Parathyroid adenoma (tissue), 2 donors: ENCODE measurements around the gene MAZ.

Experiments
- H2AFZ ChIP-seq: fragments of 300-600 bp; sonication (generic); one replicate; pipeline ENCODE4 v1.7.0; 2017; ENCODE audit warnings: antibody characterized with exemption, mild to moderate bottlenecking
- H3K27ac ChIP-seq: fragments of 300-600 bp; sonication (generic); one replicate; pipeline ENCODE4 v1.7.0; 2017
- H3K27me3 ChIP-seq: fragments of 300-600 bp; sonication (generic); one replicate; pipeline ENCODE4 v1.7.0; 2017; ENCODE audit warnings: low read length; ENCODE audit not compliant: control insufficient read depth, insufficient read depth
- H3K36me3 ChIP-seq: fragments of 300-600 bp; sonication (generic); one replicate; pipeline ENCODE4 v1.7.0; 2017; ENCODE audit warnings: low read length; ENCODE audit not compliant: control insufficient read depth, insufficient read depth
- H3K4me1 ChIP-seq: fragments of 300-600 bp; sonication (generic); one replicate; pipeline ENCODE4 v1.7.0; 2017; ENCODE audit warnings: control low read depth
- H3K4me2 ChIP-seq: fragments of 300-600 bp; sonication (generic); one replicate; pipeline ENCODE4 v1.7.0; 2017; ENCODE audit warnings: low read length
- H3K4me3 ChIP-seq: fragments of 300-600 bp; sonication (generic); one replicate; pipeline ENCODE4 v1.7.0; 2017; ENCODE audit warnings: low read depth, low read length
- H3K79me2 ChIP-seq: fragments of 300-600 bp; sonication (generic); one replicate; pipeline ENCODE4 v1.7.0; 2017; ENCODE audit warnings: control low read depth
- H3K9ac ChIP-seq: fragments of 300-600 bp; sonication (generic); one replicate; pipeline ENCODE4 v1.7.0; 2017; ENCODE audit warnings: mild to moderate bottlenecking
- H3K9me3 ChIP-seq: fragments of 300-600 bp; sonication (generic); one replicate; pipeline ENCODE4 v1.7.0; 2017; ENCODE audit warnings: low read length; ENCODE audit not compliant: control insufficient read depth
- TF ChIP-seq, protein P1 (sequence below): fragments of 300-600 bp; sonication (generic); IDR thresholded peaks from one replicate; pipeline ENCODE4 v1.7.0; 2017; ENCODE audit warnings: antibody characterized with exemption, mild to moderate bottlenecking
- donor health status: primary hyperparathyroidism.

Gene MAZ

DNA sequence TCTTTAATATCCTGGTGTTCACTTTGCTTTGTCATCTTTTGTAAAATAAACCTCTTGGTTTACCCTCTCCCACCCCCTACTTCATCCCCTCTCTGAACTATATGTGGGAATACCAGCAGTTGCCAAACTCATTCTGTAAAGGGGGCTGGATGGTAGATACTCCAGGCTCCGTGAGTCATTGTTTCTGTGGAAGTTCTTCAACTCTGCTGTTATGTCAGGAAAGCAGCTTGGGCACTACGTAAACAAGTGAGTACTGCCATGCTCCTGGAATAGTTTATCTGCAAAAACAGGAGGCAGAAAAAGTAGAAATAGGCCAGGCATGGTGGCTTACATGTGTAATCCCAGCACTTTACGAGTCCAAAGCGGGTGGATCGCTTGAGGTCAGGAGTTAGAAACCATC is 31.5 kb downstream of the MAZ start:
- Histone ChIP-seq H3K79me2 (no peaks in the 10 kb centered on the region), H3K9me3 (no peaks in the 10 kb centered on the region), H3K27me3 (no peaks in the 10 kb centered on the region), H3K36me3 (no peaks in the 10 kb centered on the region), H3K4me3 (no peak overlapping the region), H3K4me1 (peaks cover 7% of the 10 kb centered on the region), H2AFZ (no peak overlapping the region), H3K9ac (no peak overlapping the region), H3K4me2 (no peak overlapping the region), H3K27ac (no peak overlapping the region)
- TF ChIP-seq, protein P1, sequence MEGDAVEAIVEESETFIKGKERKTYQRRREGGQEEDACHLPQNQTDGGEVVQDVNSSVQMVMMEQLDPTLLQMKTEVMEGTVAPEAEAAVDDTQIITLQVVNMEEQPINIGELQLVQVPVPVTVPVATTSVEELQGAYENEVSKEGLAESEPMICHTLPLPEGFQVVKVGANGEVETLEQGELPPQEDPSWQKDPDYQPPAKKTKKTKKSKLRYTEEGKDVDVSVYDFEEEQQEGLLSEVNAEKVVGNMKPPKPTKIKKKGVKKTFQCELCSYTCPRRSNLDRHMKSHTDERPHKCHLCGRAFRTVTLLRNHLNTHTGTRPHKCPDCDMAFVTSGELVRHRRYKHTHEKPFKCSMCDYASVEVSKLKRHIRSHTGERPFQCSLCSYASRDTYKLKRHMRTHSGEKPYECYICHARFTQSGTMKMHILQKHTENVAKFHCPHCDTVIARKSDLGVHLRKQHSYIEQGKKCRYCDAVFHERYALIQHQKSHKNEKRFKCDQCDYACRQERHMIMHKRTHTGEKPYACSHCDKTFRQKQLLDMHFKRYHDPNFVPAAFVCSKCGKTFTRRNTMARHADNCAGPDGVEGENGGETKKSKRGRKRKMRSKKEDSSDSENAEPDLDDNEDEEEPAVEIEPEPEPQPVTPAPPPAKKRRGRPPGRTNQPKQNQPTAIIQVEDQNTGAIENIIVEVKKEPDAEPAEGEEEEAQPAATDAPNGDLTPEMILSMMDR, result no peak

DNA sequence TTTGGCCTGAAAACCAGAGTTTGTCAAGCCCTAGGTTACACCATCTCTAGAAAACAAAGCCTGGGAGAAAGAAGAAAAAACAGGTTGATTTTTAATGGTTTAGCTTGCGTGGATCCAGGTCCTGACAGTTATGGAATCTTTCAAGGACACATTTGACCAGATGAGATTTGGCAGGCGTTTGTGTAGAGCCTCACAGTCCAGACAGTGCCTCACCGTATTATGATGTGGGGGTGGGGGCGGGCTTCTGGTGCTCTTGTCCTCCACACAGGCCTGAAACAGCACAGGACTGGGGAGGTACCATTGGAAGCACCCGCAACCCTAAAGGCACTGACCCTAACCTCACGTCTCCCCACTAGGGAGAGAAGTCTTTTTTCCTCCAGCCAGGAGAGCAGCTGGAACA is 33.5 kb downstream of the MAZ start:
- TF ChIP-seq, protein P1, result no peak
- Histone ChIP-seq H3K27ac (no peak overlapping the region), H2AFZ (no peak overlapping the region), H3K27me3 (no peaks in the 10 kb centered on the region), H3K4me1 (peaks cover 7% of the 10 kb centered on the region), H3K36me3 (no peaks in the 10 kb centered on the region), H3K79me2 (no peaks in the 10 kb centered on the region), H3K9ac (no peak overlapping the region), H3K9me3 (no peaks in the 10 kb centered on the region), H3K4me3 (no peak overlapping the region), H3K4me2 (no peak overlapping the region)

DNA sequence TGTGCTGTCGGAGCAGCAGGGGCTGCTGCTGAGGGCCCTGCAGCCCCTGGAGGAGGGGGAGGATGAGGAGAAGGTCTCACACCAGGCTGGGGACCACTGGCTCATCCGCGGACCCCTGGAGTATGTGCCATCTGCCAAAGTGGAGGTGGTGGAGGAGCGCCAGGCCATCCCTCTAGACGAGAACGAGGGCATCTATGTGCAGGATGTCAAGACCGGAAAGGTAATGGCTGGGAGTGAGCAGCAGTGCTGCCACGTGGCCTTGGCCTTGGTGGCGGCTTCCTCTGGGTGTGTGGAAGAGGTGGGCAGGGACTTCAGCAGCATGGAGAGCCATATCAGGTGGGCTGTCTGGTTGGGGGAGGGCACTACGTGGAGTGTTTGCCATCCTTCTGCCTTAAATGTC is 33.9 kb downstream of the MAZ start:
- Histone ChIP-seq H2AFZ (no peak overlapping the region), H3K36me3 (no peaks in the 10 kb centered on the region), H3K79me2 (no peaks in the 10 kb centered on the region), H3K4me3 (no peak overlapping the region), H3K27ac (no peak overlapping the region), H3K9ac (no peak overlapping the region), H3K9me3 (no peaks in the 10 kb centered on the region), H3K27me3 (no peaks in the 10 kb centered on the region), H3K4me1 (peaks cover 7% of the 10 kb centered on the region), H3K4me2 (no peak overlapping the region)
- TF ChIP-seq, protein P1, result no peak

DNA sequence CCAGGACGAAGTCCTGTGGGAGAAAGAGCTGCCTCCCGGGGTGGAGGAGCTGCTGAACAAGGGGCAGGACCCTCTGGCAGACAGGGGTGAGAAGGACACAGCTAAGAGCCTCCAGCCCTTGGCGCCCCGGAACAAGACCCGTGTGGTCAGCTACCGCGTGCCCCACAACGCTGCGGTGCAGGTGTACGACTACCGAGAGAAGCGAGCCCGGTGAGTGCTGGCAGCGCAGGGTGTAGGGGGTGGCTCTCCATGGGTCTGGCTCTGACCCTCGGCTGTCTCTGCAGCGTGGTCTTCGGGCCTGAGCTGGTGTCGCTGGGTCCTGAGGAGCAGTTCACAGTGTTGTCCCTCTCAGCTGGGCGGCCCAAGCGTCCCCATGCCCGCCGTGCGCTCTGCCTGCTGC is 35.3 kb downstream of the MAZ start:
- no peak overlapping the region for H2AFZ ChIP-seq
- H3K9me3 ChIP-seq, result no peaks in the 10 kb centered on the region
- H3K4me3 ChIP-seq, result no peak overlapping the region
- no peaks in the 10 kb centered on the region for H3K36me3 ChIP-seq
- peaks cover 7% of the 10 kb centered on the region for H3K4me1 ChIP-seq
- H3K79me2 ChIP-seq, result no peaks in the 10 kb centered on the region
- H3K9ac ChIP-seq, result no peak overlapping the region
- H3K27me3 ChIP-seq, result no peaks in the 10 kb centered on the region
- TF ChIP-seq, protein P1, result no peak
- no peak overlapping the region for H3K4me2 ChIP-seq
- H3K27ac ChIP-seq, result no peak overlapping the region

DNA sequence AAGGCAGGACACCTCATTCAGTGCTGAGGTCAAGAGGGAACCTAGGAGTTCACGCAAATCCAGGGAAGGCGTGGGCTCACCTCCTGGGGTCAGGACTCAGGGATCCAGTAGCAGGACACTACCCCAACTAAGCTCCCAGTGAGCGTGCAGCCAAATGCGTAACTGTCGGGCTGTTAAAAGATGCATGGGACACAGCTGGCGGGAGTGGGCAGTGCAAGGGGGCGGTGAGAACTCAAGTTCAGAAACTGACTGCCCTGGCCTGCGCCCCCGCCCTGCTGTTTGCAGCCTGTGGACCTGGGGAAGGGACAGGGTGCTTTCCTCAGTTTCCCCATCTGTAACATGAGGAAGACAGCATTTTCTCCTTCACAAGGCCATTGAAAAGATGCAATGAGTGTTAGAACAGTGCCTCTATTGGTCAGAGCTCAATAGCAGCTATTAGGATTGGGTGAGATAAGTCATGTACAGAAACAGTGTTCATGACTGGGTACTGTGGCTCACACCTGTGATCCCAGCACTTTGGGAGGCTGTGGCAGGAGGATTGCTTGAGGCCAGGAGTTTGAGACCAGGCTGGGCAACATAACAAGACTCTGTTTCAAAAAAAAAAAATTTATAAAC is 36.5 kb downstream of the MAZ start:
- no peaks in the 10 kb centered on the region for H3K9me3 ChIP-seq
- no peaks in the 10 kb centered on the region for H3K79me2 ChIP-seq
- H3K9ac ChIP-seq, result no peak overlapping the region
- H3K4me1 ChIP-seq, result peaks cover 7% of the 10 kb centered on the region
- H3K27me3 ChIP-seq, result no peaks in the 10 kb centered on the region
- H3K4me3 ChIP-seq, result no peak overlapping the region
- no peak overlapping the region for H2AFZ ChIP-seq
- H3K36me3 ChIP-seq, result no peaks in the 10 kb centered on the region
- TF ChIP-seq, protein P1, result no peak
- H3K4me2 ChIP-seq, result no peak overlapping the region
- H3K27ac ChIP-seq, result no peak overlapping the region
